ENCODE measurements around the gene THSD4. TPM values are rescaled to one million over a fixed set of nuclear protein-coding genes. Genes with fewer than 3 reads are reported as not detected.

Gene THSD4
- total RNA-seq, 1 donor from 2014 or later = 2.5 TPM

DNA sequence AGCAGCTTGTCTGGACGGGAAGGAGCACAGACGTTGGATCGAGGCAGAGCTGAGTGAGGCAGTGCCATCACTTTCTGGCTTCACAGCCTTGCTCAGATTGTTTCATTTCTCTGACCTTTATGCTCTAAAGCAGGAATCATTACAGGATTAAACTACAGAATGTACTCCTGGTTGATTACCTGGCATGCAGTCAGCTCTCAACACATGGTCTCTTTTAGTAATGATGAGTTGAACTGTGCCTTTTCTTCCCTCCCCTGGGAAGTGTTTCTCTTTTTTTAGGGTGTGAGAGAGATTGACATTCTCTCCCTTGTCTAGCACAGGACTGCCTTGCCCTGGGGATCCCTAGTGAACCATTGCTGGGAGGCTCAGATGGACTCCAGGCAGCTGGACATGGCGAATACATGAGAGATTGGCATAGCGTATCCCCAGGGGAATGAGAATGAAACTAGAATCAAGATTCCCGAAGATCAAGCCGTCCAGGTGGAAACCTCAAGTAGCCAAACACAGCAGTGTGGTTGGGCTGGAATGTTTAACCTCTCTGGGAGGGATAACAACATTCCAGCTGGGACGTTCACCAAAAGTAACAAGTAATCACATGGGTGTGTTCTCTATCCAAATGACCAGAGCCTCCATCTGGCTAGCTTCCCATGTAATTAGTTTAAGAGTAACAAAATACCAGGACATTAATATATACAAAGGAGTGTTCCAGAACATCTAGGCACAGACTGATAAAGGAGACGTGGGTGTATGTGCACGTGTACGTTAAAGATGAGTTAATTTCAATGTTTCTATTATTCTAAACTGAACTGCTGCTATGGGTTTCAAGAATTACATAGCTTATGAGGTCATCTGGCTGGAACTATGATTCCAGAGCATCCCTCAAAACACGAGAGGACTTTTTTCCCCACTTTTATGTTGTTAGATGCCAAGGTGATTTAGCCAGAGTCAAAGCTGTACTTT is 576.5 kb downstream of the THSD4 start:
- H3K27me3 Mint-ChIP-seq (ENCODE audit: low read depth, unreplicated experiment) = peaks cover under 1% of the 10 kb centered on the region
- Histone ChIP-seq H4K20me1 (ENCODE audit: insufficient read depth, low read length) (no peaks in the 10 kb centered on the region), H3K27me3 (ENCODE audit: insufficient read depth, low read length) (no peaks in the 10 kb centered on the region), H3K9ac (ENCODE audit: low read length) (peak overlapping the region; percentile 23), H3K9me3 (ENCODE audit: insufficient read depth, low read depth, low read length) (no peaks in the 10 kb centered on the region), H3K79me2 (ENCODE audit: insufficient read depth, low read length) (no peaks in the 10 kb centered on the region), H2AFZ (ENCODE audit: low read depth, low read length) (no peak overlapping the region), H3K4me2 (ENCODE audit: low read length) (peak overlapping the region; percentile 73), H3K4me1 (ENCODE audit: insufficient read depth, low read length) (peaks cover 19% of the 10 kb centered on the region), H3K27ac (ENCODE audit: low read depth, low read length) (peak overlapping the region; percentile 47), H3K4me3 (ENCODE audit: insufficient read depth, low read depth, low read length) (no peak overlapping the region), H3K36me3 (ENCODE audit: insufficient read depth, low read length) (no peaks in the 10 kb centered on the region)
- peak overlapping the region; percentile 28 for H3K27ac Mint-ChIP-seq (ENCODE audit: unreplicated experiment)
- peak; percentile 80 for FAIRE-seq
- DNase-seq (ENCODE audit: low read depth) = peak; percentile 97
- no peak overlapping the region for H3K4me3 Mint-ChIP-seq (ENCODE audit: unreplicated experiment)
- peaks cover 22% of the 10 kb centered on the region for H3K4me1 Mint-ChIP-seq (ENCODE audit: low read depth, unreplicated experiment)
- peaks cover 7% of the 10 kb centered on the region for H3K9me3 Mint-ChIP-seq (ENCODE audit: unreplicated experiment)
- TF ChIP-seq EZH2 (IDR thresholded peaks at IDR 0.05; ENCODE audit: insufficient read depth, low read length) (no peak), CTCF (IDR thresholded peaks at IDR 0.05; ENCODE audit: insufficient read depth, low read depth, low read length) (no peak)
- peaks cover 1% of the 10 kb centered on the region for H3K36me3 Mint-ChIP-seq (ENCODE audit: low read depth, unreplicated experiment)

DNA sequence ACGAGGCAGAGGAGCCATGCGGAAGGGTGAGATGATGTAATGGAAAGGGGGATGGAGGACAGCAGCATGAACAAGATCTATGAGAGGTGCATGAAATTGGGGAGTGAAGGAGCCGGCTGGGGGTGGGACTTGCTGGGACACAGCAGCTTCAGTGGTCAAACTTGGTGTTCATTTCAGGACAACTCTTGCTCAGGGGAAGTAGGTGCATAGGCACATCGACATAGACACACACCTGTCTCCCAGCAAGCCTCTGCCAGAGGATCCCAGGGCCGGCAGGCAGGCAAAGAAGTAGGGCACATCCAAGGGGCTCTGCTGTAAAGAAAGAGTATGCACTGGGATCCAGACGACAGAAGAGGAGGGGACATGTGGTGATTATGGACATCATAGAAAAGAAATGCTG is 582.0 kb downstream of the THSD4 start:
- Mint-ChIP-seq H3K9me3 (ENCODE audit: unreplicated experiment) (peaks cover 7% of the 10 kb centered on the region), H3K27me3 (ENCODE audit: low read depth, unreplicated experiment) (peaks cover 7% of the 10 kb centered on the region), H3K4me3 (ENCODE audit: unreplicated experiment) (no peak overlapping the region), H3K27ac (ENCODE audit: unreplicated experiment) (no peak overlapping the region), H3K4me1 (ENCODE audit: low read depth, unreplicated experiment) (peaks cover 7% of the 10 kb centered on the region), H3K36me3 (ENCODE audit: low read depth, unreplicated experiment) (no peaks in the 10 kb centered on the region)
- H3K9ac ChIP-seq (ENCODE audit: low read length) = no peak overlapping the region
- no peaks in the 10 kb centered on the region for H3K79me2 ChIP-seq (ENCODE audit: insufficient read depth, low read length)
- no peak overlapping the region for H2AFZ ChIP-seq (ENCODE audit: low read depth, low read length)
- H3K4me1 ChIP-seq (ENCODE audit: insufficient read depth, low read length) = peaks cover 5% of the 10 kb centered on the region
- H3K9me3 ChIP-seq (ENCODE audit: insufficient read depth, low read depth, low read length) = no peaks in the 10 kb centered on the region
- FAIRE-seq = no peak
- DNase-seq (ENCODE audit: low read depth) = no peak
- no peak overlapping the region for H3K4me3 ChIP-seq (ENCODE audit: insufficient read depth, low read depth, low read length)
- H3K27me3 ChIP-seq (ENCODE audit: insufficient read depth, low read length) = no peaks in the 10 kb centered on the region
- TF ChIP-seq EZH2 (IDR thresholded peaks at IDR 0.05; ENCODE audit: insufficient read depth, low read length) = no peak
- no peak for TF ChIP-seq CTCF (IDR thresholded peaks at IDR 0.05; ENCODE audit: insufficient read depth, low read depth, low read length)
- no peak overlapping the region for H3K4me2 ChIP-seq (ENCODE audit: low read length)
- H3K27ac ChIP-seq (ENCODE audit: low read depth, low read length) = no peak overlapping the region
- no peaks in the 10 kb centered on the region for H3K36me3 ChIP-seq (ENCODE audit: insufficient read depth, low read length)
- H4K20me1 ChIP-seq (ENCODE audit: insufficient read depth, low read length) = no peaks in the 10 kb centered on the region

DNA sequence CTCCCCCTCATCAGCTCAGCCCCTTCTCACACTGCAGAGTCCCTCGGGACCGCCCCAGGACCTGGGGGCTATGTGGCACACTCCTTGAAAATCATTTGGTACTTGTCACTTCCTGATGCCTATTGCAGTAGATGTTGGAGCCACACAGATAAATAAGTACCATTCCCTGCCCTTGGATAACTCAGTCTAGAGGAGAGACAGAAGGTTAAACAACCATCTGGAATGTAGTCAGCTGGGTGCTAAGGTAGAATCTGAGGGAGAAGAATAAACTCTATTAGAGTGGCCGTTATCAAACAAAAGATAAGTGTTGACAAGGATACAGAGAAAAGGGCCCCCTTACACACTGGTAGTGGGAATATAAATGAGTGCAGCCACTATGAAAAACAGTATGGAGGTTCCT is 582.8 kb downstream of the THSD4 start:
- H3K9ac ChIP-seq (ENCODE audit: low read length) = no peak overlapping the region
- no peaks in the 10 kb centered on the region for H3K79me2 ChIP-seq (ENCODE audit: insufficient read depth, low read length)
- peaks cover 7% of the 10 kb centered on the region for H3K27me3 Mint-ChIP-seq (ENCODE audit: low read depth, unreplicated experiment)
- no peak for TF ChIP-seq CTCF (IDR thresholded peaks at IDR 0.05; ENCODE audit: insufficient read depth, low read depth, low read length)
- TF ChIP-seq EZH2 (IDR thresholded peaks at IDR 0.05; ENCODE audit: insufficient read depth, low read length) = no peak
- H3K4me1 ChIP-seq (ENCODE audit: insufficient read depth, low read length) = no peaks in the 10 kb centered on the region
- H3K4me1 Mint-ChIP-seq (ENCODE audit: low read depth, unreplicated experiment) = no peaks in the 10 kb centered on the region
- no peak overlapping the region for H3K4me3 Mint-ChIP-seq (ENCODE audit: unreplicated experiment)
- no peaks in the 10 kb centered on the region for H3K9me3 ChIP-seq (ENCODE audit: insufficient read depth, low read depth, low read length)
- H4K20me1 ChIP-seq (ENCODE audit: insufficient read depth, low read length) = no peaks in the 10 kb centered on the region
- no peaks in the 10 kb centered on the region for H3K36me3 ChIP-seq (ENCODE audit: insufficient read depth, low read length)
- DNase-seq (ENCODE audit: low read depth) = no peak
- no peak overlapping the region for H3K4me3 ChIP-seq (ENCODE audit: insufficient read depth, low read depth, low read length)
- no peaks in the 10 kb centered on the region for H3K27me3 ChIP-seq (ENCODE audit: insufficient read depth, low read length)
- FAIRE-seq = no peak
- peaks cover 7% of the 10 kb centered on the region for H3K9me3 Mint-ChIP-seq (ENCODE audit: unreplicated experiment)
- H3K4me2 ChIP-seq (ENCODE audit: low read length) = no peak overlapping the region
- no peak overlapping the region for H2AFZ ChIP-seq (ENCODE audit: low read depth, low read length)
- H3K27ac Mint-ChIP-seq (ENCODE audit: unreplicated experiment) = no peak overlapping the region
- H3K36me3 Mint-ChIP-seq (ENCODE audit: low read depth, unreplicated experiment) = peaks cover 2% of the 10 kb centered on the region
- H3K27ac ChIP-seq (ENCODE audit: low read depth, low read length) = no peak overlapping the region
